ENCODE measurements around the gene WWOX. TPM values are rescaled to one million over a fixed set of nuclear protein-coding genes. Genes with fewer than 3 reads are reported as not detected.

Gene WWOX
- total and polyA plus RNA-seq, 2 of the 8 experiments (the other 6 are each of a cell fraction or from before 2014, with no cell fraction given): 5.4 to 16.7 TPM

- Histone ChIP-seq H2BK15ac (ENCODE audit: low read length) (no peak overlapping the region), H2BK5ac (ENCODE audit: low read depth, low read length) (no peak overlapping the region), H3K4me3 (ENCODE audit: extremely low read depth in 1 of 4, insufficient read depth in 2 of 4, low read depth in 3 of 4, low read length in 4 of 4) (no peak overlapping the region), H4K8ac (ENCODE audit: extremely low read depth, insufficient read depth, low read length) (no peak overlapping the region), H4K91ac (replicated peaks; ENCODE audit: insufficient read length, low read length) (peak overlapping the region; percentile 28), H2BK20ac (ENCODE audit: low read length) (no peak overlapping the region), H3K79me1 (ENCODE audit: low read depth, low read length) (no peaks in the 10 kb centered on the region), H3K23me2 (ENCODE audit: low read depth, low read length) (no peaks in the 10 kb centered on the region), H4K5ac (ENCODE audit: insufficient read length, low read depth, low read length) (no peak overlapping the region), H2BK120ac (replicated peaks; ENCODE audit: low read depth, low read length) (no peak overlapping the region), H3K56ac (replicated peaks; ENCODE audit: insufficient read length, low read depth, low read length) (no peak overlapping the region), H3K9me3 (ENCODE audit: insufficient read depth in 2 of 2, low read depth in 1 of 2, low read length in 1 of 2) (no peaks in the 10 kb centered on the region), H3K27me3 (replicated peaks in 1 of 4; ENCODE audit: control insufficient read depth in 3 of 4, extremely low read depth in 1 of 4, insufficient read depth in 3 of 4, low read length in 3 of 4) (no peaks in the 10 kb centered on the region), H3K23ac (ENCODE audit: insufficient read length) (no peak overlapping the region), H3K14ac (ENCODE audit: insufficient read length) (no peak overlapping the region), H2AFZ (ENCODE audit: low read length) (no peak overlapping the region), H3K4ac (replicated peaks; ENCODE audit: insufficient read length, low read depth, low read length) (no peak overlapping the region), H3K9ac (replicated peaks in 1 of 4; ENCODE audit: extremely low read depth in 1 of 4, low read depth in 3 of 4, low read length in 3 of 4) (no peak overlapping the region), H3K36me3 (ENCODE audit: control insufficient read depth in 2 of 4, insufficient read depth in 4 of 4, low read length in 3 of 4) (no peaks in the 10 kb centered on the region), H4K20me1 (replicated peaks in 1 of 2; ENCODE audit: control insufficient read depth in 1 of 2, insufficient read depth in 2 of 2, low read length in 2 of 2) (no peaks in the 10 kb centered on the region), H3K4me1 (replicated peaks in 1 of 4; ENCODE audit: control insufficient read depth in 3 of 4, insufficient read depth in 4 of 4, low read length in 3 of 4) (no peaks in the 10 kb centered on the region), H2AK5ac (ENCODE audit: low read depth, low read length) (no peak overlapping the region), H3K79me2 (ENCODE audit: control insufficient read depth in 1 of 2, insufficient read depth in 2 of 2, low read length in 2 of 2) (no peaks in the 10 kb centered on the region), H2BK12ac (ENCODE audit: low read depth, low read length) (no peak overlapping the region), H3K18ac (ENCODE audit: extremely low read depth, low read length) (no peak overlapping the region), H3K4me2 (ENCODE audit: insufficient read depth in 1 of 2, low read depth in 2 of 2, low read length in 2 of 2) (no peak overlapping the region), H3K27ac (ENCODE audit: low read depth, low read length) (no peak overlapping the region)
- peak; percentile 43; the same call in 1 of the 2 replicates for TF ChIP-seq EGR1 (IDR thresholded peaks at IDR 0.05; ENCODE audit: borderline replicate concordance, low read depth, low read length)
- TF ChIP-seq SUZ12 (IDR thresholded peaks at IDR 0.05; ENCODE audit: low read length): no peak
- FAIRE-seq: no peak
- no peak for DNase-seq (ENCODE audit: low read depth in 1 of 2, low spot score in 2 of 2)
- WGBS, 2 experiments (ENCODE audit: extremely low coverage in 1 of 2, insufficient coverage in 1 of 2, insufficient read length in 1 of 2, insufficient replicate concordance in 2 of 2, low coverage in 1 of 2, low lambda C conversion rate in 2 of 2, missing lambda C conversion rate in 1 of 2): 88% methylated on average over 8 of the region's 9 CpGs; no CpG with 5 or more reads in 1 of the 2 experiments
- CTCF ChIA-PET (ENCODE audit: partially characterized antibody): no interaction called here
- POLR2A ChIA-PET (ENCODE audit: partially characterized antibody): no interaction called here
Observed at GRCh38 chr16:78669994-78670393, 570.5 kb downstream of the WWOX start.

Measured in H1 (cell line).